CD14-positive monocyte (primary cell): ENCODE measurements around the gene PEMT. TPM values are rescaled to one million over a fixed set of nuclear protein-coding genes. Genes with fewer than 3 reads are reported as not detected.

ENCODE experiments used
- DNase-seq, 3 donors: peaks; one replicate each; pipeline ENCODE4 v3.0.0-alpha.2; 2011 to 2022
- H2AFZ ChIP-seq: 2 replicates; pipeline ENCODE4 v1.6.0; 2012; ENCODE audit warnings: mild to moderate bottlenecking, low read depth, low read length, inconsistent platforms; ENCODE audit not compliant: insufficient read depth, poor library complexity, severe bottlenecking
- H3K27ac ChIP-seq, 2 donors: 1 replicate in 1 of 2; 2 replicates in 1 of 2; pipeline ENCODE4 v1.5.1; 2012 to 2013; ENCODE audit warnings: low read length in 2 of 2, control low read depth in 1 of 2, inconsistent platforms in 1 of 2, low read depth in 1 of 2, mild to moderate bottlenecking in 1 of 2
- H3K27me3 ChIP-seq, 2 donors: one replicate each; pipeline versions ENCODE4 v1.6.0 to v1.6.1; 2011 to 2013; ENCODE audit warnings: low read length in 2 of 2; ENCODE audit not compliant: control insufficient read depth in 2 of 2, insufficient read depth in 2 of 2
- H3K36me3 ChIP-seq, 2 donors: replicated peaks in 1 of 2; 1 replicate in 1 of 2; 2 replicates in 1 of 2; pipeline versions ENCODE4 v1.5.1 to v1.6.1; 2012 to 2013; ENCODE audit warnings: low read length in 2 of 2, control low read depth in 1 of 2, inconsistent platforms in 1 of 2, mild to moderate bottlenecking in 1 of 2; ENCODE audit not compliant: insufficient read depth in 2 of 2, control insufficient read depth in 1 of 2
- H3K4me1 ChIP-seq, 2 donors: 1 replicate in 1 of 2; 2 replicates in 1 of 2; pipeline versions ENCODE4 v1.5.1 to v1.6.1; 2012 to 2013; ENCODE audit warnings: low read length in 2 of 2, control low read depth in 1 of 2, inconsistent platforms in 1 of 2, mild to moderate bottlenecking in 1 of 2, moderate library complexity in 1 of 2; ENCODE audit not compliant: insufficient read depth in 2 of 2, control insufficient read depth in 1 of 2
- H3K4me2 ChIP-seq: replicated peaks from 2 replicates; pipeline ENCODE3; 2012; ENCODE audit warnings: low read length, moderate library complexity, mild to moderate bottlenecking; ENCODE audit not compliant: poor library complexity, severe bottlenecking; ENCODE audit errors: extremely low read depth
- H3K4me3 ChIP-seq, 3 experiments: fragments of 200-600 bp in 1 of 3; sonication (generic) in 1 of 3; replicated peaks in 1 of 3; 1 replicate in 2 of 3; 2 replicates in 1 of 3; pipeline ENCODE4 v1.5.1; 2011 to 2013; ENCODE audit warnings: low read length in 3 of 3, mild to moderate bottlenecking in 3 of 3, control low read depth in 2 of 3, low read depth in 2 of 3, inconsistent platforms in 1 of 3, moderate library complexity in 1 of 3
- H3K79me2 ChIP-seq: 2 replicates; pipeline ENCODE4 v1.6.0; 2012; ENCODE audit warnings: mild to moderate bottlenecking, control low read depth, inconsistent platforms, low read length, moderate library complexity; ENCODE audit not compliant: insufficient read depth
- H3K9ac ChIP-seq: 2 replicates; pipeline ENCODE4 v1.6.0; 2017; ENCODE audit warnings: low read length, mild to moderate bottlenecking; ENCODE audit not compliant: insufficient read depth, poor library complexity, severe bottlenecking
- H3K9me3 ChIP-seq, 2 donors: replicated peaks in 1 of 2; 1 replicate in 1 of 2; 2 replicates in 1 of 2; pipeline versions ENCODE4 v1.5.1 to v1.6.1; 2012 to 2013; ENCODE audit warnings: low read length in 2 of 2, control low read depth in 1 of 2; ENCODE audit not compliant: control insufficient read depth in 1 of 2, insufficient read depth in 1 of 2
- H4K20me1 ChIP-seq: 2 replicates; pipeline ENCODE4 v1.6.0; 2012; ENCODE audit warnings: mild to moderate bottlenecking, low read length, control low read depth, moderate library complexity; ENCODE audit not compliant: insufficient read depth
- H3K27ac Mint-ChIP-seq, 7 donors: one replicate each; pipeline ENCODE4 v1.8.0; 2020; ENCODE audit warnings: mild to moderate bottlenecking in 7 of 7, mixed read lengths in 7 of 7, moderate library complexity in 6 of 7, inconsistent platforms in 2 of 7
- H3K27me3 Mint-ChIP-seq, 3 donors: one replicate each; pipeline ENCODE4 v1.8.0; 2021 to 2022; ENCODE audit warnings: low read depth in 3 of 3, mild to moderate bottlenecking in 3 of 3, mixed read lengths in 3 of 3, moderate library complexity in 3 of 3, inconsistent platforms in 1 of 3
- H3K36me3 Mint-ChIP-seq, 2 donors: one replicate each; pipeline ENCODE4 v1.8.0; 2020; ENCODE audit warnings: mixed read lengths in 2 of 2, inconsistent platforms in 1 of 2, mild to moderate bottlenecking in 1 of 2
- H3K4me1 Mint-ChIP-seq: one replicate; pipeline ENCODE4 v1.8.0; 2020; ENCODE audit warnings: mild to moderate bottlenecking, mixed read lengths
- H3K4me3 Mint-ChIP-seq, 2 donors: one replicate each; pipeline ENCODE4 v1.8.0; 2020; ENCODE audit warnings: mild to moderate bottlenecking in 2 of 2, mixed read lengths in 2 of 2, moderate library complexity in 1 of 2
- H3K9me3 Mint-ChIP-seq, 7 donors: one replicate each; pipeline ENCODE4 v1.8.0; 2020 to 2022; ENCODE audit warnings: mixed read lengths in 7 of 7, mild to moderate bottlenecking in 6 of 7, moderate library complexity in 6 of 7, inconsistent platforms in 2 of 7
- WGBS: methylation state at CpG from one replicate; pipeline ENCODE4 v1.1.5; 2013; ENCODE audit warnings: missing lambda C conversion rate; ENCODE audit not compliant: insufficient coverage; 5-methylcytosine and 5-hydroxymethylcytosine counted together
- intact Hi-C, 2 donors: fragments of 100-400 bp; cut with micrococcal nuclease; formaldehyde crosslinking; loops; one replicate each; pipeline versions ENCODE4 v1.15.0 to v1.15.1; 2023
- polyA plus RNA-seq, 3 donors: library from polyadenylated mRNA; depleted of rRNA in 1 of 3; unstranded in 2 of 3; stranded (reverse) in 1 of 3; fragments of 300-500 nt in 2 of 3; fragments of >200 nt in 1 of 3; fragmentation: Illumina TruSeq in 2 of 3; gene quantifications; 1 replicate in 2 of 3; 2 replicates in 1 of 3; pipeline ENCODE4 v1.2.3, GENCODE V29; 2012 to 2021
- TF ChIP-seq, protein P1 (sequence below): fragments of 200-600 bp; IDR thresholded peaks from one replicate; pipeline ENCODE4 v1.8.0; 2022; ENCODE audit warnings: antibody characterized with exemption, mild to moderate bottlenecking

Gene PEMT
- polyA plus RNA-seq, 3 donors: 26.7 to 41.0 (median 38.4) TPM

DNA sequence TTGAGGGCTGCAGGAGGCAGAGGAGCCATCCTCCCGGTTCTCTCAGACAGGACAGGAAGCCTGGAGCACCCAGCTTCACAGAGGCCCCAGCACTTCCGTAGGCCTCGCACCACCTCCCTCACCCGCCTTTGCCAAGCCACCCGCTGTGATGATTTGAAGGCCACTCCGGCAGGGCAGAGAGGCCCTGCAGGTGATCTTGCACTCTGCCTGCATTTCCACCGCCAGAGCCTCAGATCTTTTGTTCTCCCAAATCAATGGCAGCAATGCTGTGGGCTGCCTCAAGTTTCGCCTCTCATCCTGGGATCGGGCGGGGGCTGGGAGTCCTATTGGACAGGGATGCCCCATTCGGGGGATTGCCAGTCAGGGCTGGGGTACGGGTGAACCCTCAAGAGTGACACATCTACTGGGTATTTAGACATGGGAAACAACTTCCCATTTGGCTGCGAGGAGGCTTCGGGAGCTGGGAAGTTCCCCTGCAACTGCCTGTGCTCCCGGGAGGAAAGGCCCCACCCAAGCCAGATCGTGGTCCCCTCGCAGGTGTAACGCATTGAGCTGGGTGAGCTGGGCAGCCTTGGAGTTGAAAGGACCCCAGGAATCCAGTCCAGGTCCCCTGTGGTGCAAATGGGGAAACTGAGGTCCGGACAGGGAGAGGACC lies 34.8 kb upstream of the PEMT start:
- no peak overlapping the region for H3K4me2 ChIP-seq
- no peak overlapping the region for H3K9ac ChIP-seq
- H3K4me1 ChIP-seq: peaks cover 33 to 60% of the 10 kb centered on the region in 2 donors
- Mint-ChIP-seq H3K9me3 (peaks cover 0 to 7% (median 3%) of the 10 kb centered on the region in 7 donors), H3K36me3 (peaks cover 3% of the 10 kb centered on the region in 2 donors), H3K4me3 (no peak overlapping the region), H3K27me3 (peaks cover 0 to 6% (median 3%) of the 10 kb centered on the region in 3 donors), H3K4me1 (peaks cover 44% of the 10 kb centered on the region), H3K27ac (peak overlapping the region in 1 of 7 donors; percentile 35)
- H3K9me3 ChIP-seq: peaks cover 0 to 5% of the 10 kb centered on the region in 2 donors
- TF ChIP-seq, protein P1, sequence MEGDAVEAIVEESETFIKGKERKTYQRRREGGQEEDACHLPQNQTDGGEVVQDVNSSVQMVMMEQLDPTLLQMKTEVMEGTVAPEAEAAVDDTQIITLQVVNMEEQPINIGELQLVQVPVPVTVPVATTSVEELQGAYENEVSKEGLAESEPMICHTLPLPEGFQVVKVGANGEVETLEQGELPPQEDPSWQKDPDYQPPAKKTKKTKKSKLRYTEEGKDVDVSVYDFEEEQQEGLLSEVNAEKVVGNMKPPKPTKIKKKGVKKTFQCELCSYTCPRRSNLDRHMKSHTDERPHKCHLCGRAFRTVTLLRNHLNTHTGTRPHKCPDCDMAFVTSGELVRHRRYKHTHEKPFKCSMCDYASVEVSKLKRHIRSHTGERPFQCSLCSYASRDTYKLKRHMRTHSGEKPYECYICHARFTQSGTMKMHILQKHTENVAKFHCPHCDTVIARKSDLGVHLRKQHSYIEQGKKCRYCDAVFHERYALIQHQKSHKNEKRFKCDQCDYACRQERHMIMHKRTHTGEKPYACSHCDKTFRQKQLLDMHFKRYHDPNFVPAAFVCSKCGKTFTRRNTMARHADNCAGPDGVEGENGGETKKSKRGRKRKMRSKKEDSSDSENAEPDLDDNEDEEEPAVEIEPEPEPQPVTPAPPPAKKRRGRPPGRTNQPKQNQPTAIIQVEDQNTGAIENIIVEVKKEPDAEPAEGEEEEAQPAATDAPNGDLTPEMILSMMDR: no peak
- no peaks in the 10 kb centered on the region for H3K79me2 ChIP-seq
- H4K20me1 ChIP-seq: no peaks in the 10 kb centered on the region
- no peak for DNase-seq
- intact Hi-C loops: no loop called here
- WGBS: 88% methylated on average over 19 of the region's 19 CpGs
- no peak overlapping the region for H2AFZ ChIP-seq
- no peaks in the 10 kb centered on the region for H3K27me3 ChIP-seq
- peak overlapping the region in 1 of 2 donors; percentile 14 for H3K27ac ChIP-seq
- no peak overlapping the region for H3K4me3 ChIP-seq
- no peaks in the 10 kb centered on the region for H3K36me3 ChIP-seq

DNA sequence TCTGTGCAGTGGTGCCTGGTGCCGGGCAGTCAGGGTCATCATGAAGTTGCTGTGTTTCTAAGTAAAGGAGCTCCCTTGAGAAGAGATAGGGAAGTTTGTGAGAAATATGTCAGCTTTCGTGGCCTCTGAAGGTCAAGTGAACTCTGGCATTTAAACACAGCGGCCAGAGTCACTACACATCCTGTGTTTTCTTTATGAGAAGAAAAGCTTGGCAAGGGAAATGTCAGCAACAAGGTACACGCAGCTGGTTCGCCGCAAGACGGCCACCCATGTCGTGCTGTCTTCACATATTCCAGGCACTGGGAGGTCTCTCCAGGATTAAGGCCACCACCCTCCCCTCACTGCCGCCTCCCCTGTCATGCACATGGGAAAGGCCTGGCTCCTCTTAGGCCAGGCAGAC lies 33.2 kb upstream of the PEMT start:
- 88% methylated on average over 8 of the region's 9 CpGs for WGBS
- no peak for DNase-seq
- Histone ChIP-seq H3K36me3 (no peaks in the 10 kb centered on the region), H2AFZ (no peak overlapping the region), H4K20me1 (no peaks in the 10 kb centered on the region), H3K27me3 (no peaks in the 10 kb centered on the region), H3K9me3 (peaks cover 0 to 5% of the 10 kb centered on the region in 2 donors), H3K9ac (no peak overlapping the region), H3K79me2 (no peaks in the 10 kb centered on the region), H3K4me1 (peaks cover 47 to 73% of the 10 kb centered on the region in 2 donors), H3K4me2 (no peak overlapping the region), H3K27ac (no peak overlapping the region), H3K4me3 (no peak overlapping the region)
- H3K4me3 Mint-ChIP-seq: no peak overlapping the region
- intact Hi-C loops: no loop called here
- H3K27ac Mint-ChIP-seq: peak overlapping the region in 3 of 7 donors; percentile 20 to 66 (median 37)
- peaks cover 3 to 9% (median 7%) of the 10 kb centered on the region in 7 donors for H3K9me3 Mint-ChIP-seq
- H3K4me1 Mint-ChIP-seq: peaks cover 57% of the 10 kb centered on the region
- TF ChIP-seq, protein P1: no peak
- peaks cover 3% of the 10 kb centered on the region in 2 donors for H3K36me3 Mint-ChIP-seq
- H3K27me3 Mint-ChIP-seq: peaks cover 2 to 5% (median 3%) of the 10 kb centered on the region in 3 donors
